ENCODE data around the gene ADAMTS2. TPM values are rescaled to one million over a fixed set of nuclear protein-coding genes. Genes with fewer than 3 reads are reported as not detected.

The ADAMTS2 gene
- total and polyA plus RNA-seq, 2 donors (not counting 3 experiments of a cell fraction or from before 2014, with no cell fraction given): not detected

DNA sequence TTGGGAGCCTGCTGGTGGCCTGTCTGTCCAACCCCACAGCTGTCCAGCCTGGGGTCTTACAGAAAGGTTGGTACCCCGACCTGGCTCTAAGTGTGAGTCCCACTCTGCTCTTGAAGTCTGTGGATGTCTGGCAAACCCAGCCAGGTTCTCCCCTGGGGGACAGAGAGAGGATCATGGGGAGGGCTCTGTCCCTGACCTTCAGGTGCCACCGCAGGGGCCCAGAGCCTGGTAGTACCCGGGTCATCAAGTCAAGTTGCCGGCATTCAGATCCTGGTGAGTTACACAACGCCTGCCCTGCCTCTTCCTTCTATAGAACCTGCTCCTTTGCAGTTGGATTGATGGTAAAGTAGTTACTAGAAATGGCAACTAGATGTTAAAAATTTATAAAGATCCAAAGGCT lies 66.7 kb downstream of the ADAMTS2 start:
- no peak overlapping the region for H3K27ac ChIP-seq (ENCODE audit: insufficient read depth, low read depth, low read length)

GRCh38 chr5:179278119-179278518 lies 67.1 kb downstream of the ADAMTS2 start:
- intact Hi-C loops (cut with micrococcal nuclease) (no loop called here), dilution Hi-C loops (cut with MboI; ENCODE audit: extremely low pct_ligation_motif_present, low sequenced_read_pairs) (no loop called here)
- no peak overlapping the region for H3K27ac ChIP-seq (ENCODE audit: insufficient read depth, low read depth, low read length)
- no peak overlapping the region for H2AFZ ChIP-seq (ENCODE audit: low read depth, low read length)
- FAIRE-seq (no peak), DNase-seq (ENCODE audit: low read depth, low spot score) (no peak)
- no peaks in the 10 kb centered on the region for H4K20me1 ChIP-seq (replicated peaks; ENCODE audit: control insufficient read depth, extremely low read depth, insufficient read depth, low read length)
- H3K79me2 ChIP-seq (ENCODE audit: control insufficient read depth, insufficient read depth, low read length): no peaks in the 10 kb centered on the region
- H3K9ac ChIP-seq (replicated peaks; ENCODE audit: extremely low read depth, insufficient read depth, low read length): no peak overlapping the region
- TF ChIP-seq CTCF (IDR thresholded peaks at IDR 0.05; ENCODE audit: extremely low read depth in 1 of 2, insufficient read depth in 1 of 2, low read depth in 1 of 2, low read length in 2 of 2): no peak
- no peak for TF ChIP-seq EZH2 (IDR thresholded peaks at IDR 0.05; ENCODE audit: borderline replicate concordance, low read depth, low read length, severe bottlenecking)
- no peak for TF ChIP-seq FOS (IDR thresholded peaks at IDR 0.05; ENCODE audit: borderline replicate concordance, insufficient read depth, low read length)
- no peak for TF ChIP-seq JUN (IDR thresholded peaks at IDR 0.05; ENCODE audit: borderline replicate concordance, insufficient read depth, insufficient read length, low read depth)
- no peak for TF ChIP-seq GATA2 (IDR thresholded peaks at IDR 0.05; ENCODE audit: insufficient read depth, insufficient read length, low read depth, low read length)
- TF ChIP-seq, protein P1, sequence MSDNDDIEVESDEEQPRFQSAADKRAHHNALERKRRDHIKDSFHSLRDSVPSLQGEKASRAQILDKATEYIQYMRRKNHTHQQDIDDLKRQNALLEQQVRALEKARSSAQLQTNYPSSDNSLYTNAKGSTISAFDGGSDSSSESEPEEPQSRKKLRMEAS (IDR thresholded peaks at IDR 0.05; ENCODE audit: insufficient read depth, insufficient read length): no peak
- TF ChIP-seq POLR2AphosphoS5 (IDR thresholded peaks at IDR 0.05; ENCODE audit: insufficient read depth, low read depth, low read length): no peak
- TF ChIP-seq MYC (IDR thresholded peaks at IDR 0.05; ENCODE audit: low read depth, low read length): no peak
- no peak for TF ChIP-seq POLR2A (IDR thresholded peaks at IDR 0.05; ENCODE audit: low read depth, low read length)
- no peaks in the 10 kb centered on the region for H3K36me3 ChIP-seq (ENCODE audit: control insufficient read depth in 2 of 2, extremely low read depth in 1 of 2, insufficient read depth in 2 of 2, low read length in 2 of 2)
- H3K4me3 ChIP-seq (replicated peaks in 1 of 3; ENCODE audit: insufficient read depth in 1 of 3, low read depth in 1 of 3, low read length in 3 of 3): no peak overlapping the region
- H3K9me1 ChIP-seq (replicated peaks; ENCODE audit: control insufficient read depth, extremely low read depth, insufficient read depth, low read length): no peaks in the 10 kb centered on the region
- BruUV-seq (replicated peaks): no TSS peak
- H3K27me3 ChIP-seq (ENCODE audit: control insufficient read depth in 2 of 2, insufficient read depth in 2 of 2, low read length in 2 of 2): no peaks in the 10 kb centered on the region
- CTCF ChIA-PET: no interaction called here
- H3K4me1 ChIP-seq (ENCODE audit: control insufficient read depth, extremely low read depth, insufficient read depth, low read length): no peaks in the 10 kb centered on the region
- no peak overlapping the region for H3K4me2 ChIP-seq (ENCODE audit: insufficient read depth, low read length)
- POLR2A ChIA-PET: no interaction called here
- no peaks in the 10 kb centered on the region for H3K9me3 ChIP-seq (replicated peaks; ENCODE audit: control insufficient read depth, insufficient read depth, low read length)

More for the DNA sequence above, 66.7 kb downstream of the ADAMTS2 start:
- ChIA-PET CTCF (no interaction called here), POLR2A (no interaction called here)
- Histone ChIP-seq H3K4me2 (ENCODE audit: insufficient read depth, low read length) (no peak overlapping the region), H3K4me1 (ENCODE audit: control insufficient read depth, extremely low read depth, insufficient read depth, low read length) (no peaks in the 10 kb centered on the region), H3K9me1 (replicated peaks; ENCODE audit: control insufficient read depth, extremely low read depth, insufficient read depth, low read length) (no peaks in the 10 kb centered on the region), H2AFZ (ENCODE audit: low read depth, low read length) (no peak overlapping the region), H4K20me1 (replicated peaks; ENCODE audit: control insufficient read depth, extremely low read depth, insufficient read depth, low read length) (no peaks in the 10 kb centered on the region), H3K79me2 (ENCODE audit: control insufficient read depth, insufficient read depth, low read length) (no peaks in the 10 kb centered on the region), H3K4me3 (replicated peaks in 1 of 3; ENCODE audit: insufficient read depth in 1 of 3, low read depth in 1 of 3, low read length in 3 of 3) (no peak overlapping the region), H3K36me3 (ENCODE audit: control insufficient read depth in 2 of 2, extremely low read depth in 1 of 2, insufficient read depth in 2 of 2, low read length in 2 of 2) (no peaks in the 10 kb centered on the region), H3K27me3 (ENCODE audit: control insufficient read depth in 2 of 2, insufficient read depth in 2 of 2, low read length in 2 of 2) (no peaks in the 10 kb centered on the region), H3K9me3 (replicated peaks; ENCODE audit: control insufficient read depth, insufficient read depth, low read length) (no peaks in the 10 kb centered on the region), H3K9ac (replicated peaks; ENCODE audit: extremely low read depth, insufficient read depth, low read length) (no peak overlapping the region)
- dilution Hi-C loops (cut with MboI; ENCODE audit: extremely low pct_ligation_motif_present, low sequenced_read_pairs): no loop called here
- TF ChIP-seq MYC (IDR thresholded peaks at IDR 0.05; ENCODE audit: low read depth, low read length) (no peak), POLR2A (IDR thresholded peaks at IDR 0.05; ENCODE audit: low read depth, low read length) (no peak), GATA2 (IDR thresholded peaks at IDR 0.05; ENCODE audit: insufficient read depth, insufficient read length, low read depth, low read length) (no peak), JUN (IDR thresholded peaks at IDR 0.05; ENCODE audit: borderline replicate concordance, insufficient read depth, insufficient read length, low read depth) (no peak)
- no peak for DNase-seq (ENCODE audit: low read depth, low spot score)
- no peak for FAIRE-seq
- intact Hi-C loops (cut with micrococcal nuclease): no loop called here
- BruUV-seq (replicated peaks): no TSS peak
